PC-3 (cell line): ENCODE measurements around the gene SLC8A1. TPM values are rescaled to one million over a fixed set of nuclear protein-coding genes. Genes with fewer than 3 reads are reported as not detected.

ENCODE experiments used
- ATAC-seq: fragments of 200-7000 bp; cut with Tn5 transposase; 2 replicates; pipeline ENCODE4 v1.9.1; 2020; ENCODE audit warnings: mild to moderate bottlenecking, moderate library complexity
- BruUV-seq: library from RNA; stranded (reverse); fragments of 400-500 nt; replicated peaks from 2 replicates; lab custom pipeline; 2021; lab: Mats Ljungman, UMichigan
- CTCF ChIA-PET: fragments of 300-600 bp; sonication (Branson Sonifier 250); formaldehyde crosslinking; loops from one replicate; lab custom pipeline; 2022; ENCODE audit warnings: antibody characterized with exemption; lab: Charles Lee
- POLR2A ChIA-PET: fragments of 300-600 bp; sonication (Branson Sonifier 250); formaldehyde crosslinking; loops from one replicate; lab custom pipeline; 2022; ENCODE audit warnings: antibody characterized with exemption; ENCODE audit not compliant: unreplicated experiment; lab: Charles Lee
- DNase-seq: peaks from one replicate; pipeline ENCODE4 v3.0.0-alpha.2; 2015
- H2AFZ ChIP-seq: fragments of 300-600 bp; sonication (generic); 2 replicates; pipeline ENCODE4 v1.6.0; 2016; ENCODE audit warnings: antibody characterized with exemption, low read length
- H3F3A ChIP-seq: fragments of 300-600 bp; sonication (generic); one replicate; pipeline ENCODE4 v1.6.0; 2017; ENCODE audit warnings: antibody characterized with exemption, low read length, control low read depth, mild to moderate bottlenecking; ENCODE audit not compliant: unreplicated experiment
- H3K27ac ChIP-seq: fragments of 300-600 bp; sonication (generic); 2 replicates; pipeline ENCODE4 v1.5.1; 2016; ENCODE audit warnings: mild to moderate bottlenecking, low read length
- H3K27me3 ChIP-seq: fragments of 300-600 bp; sonication (generic); 2 replicates; pipeline ENCODE4 v1.6.1; 2016; ENCODE audit warnings: low read length, mixed read lengths
- H3K36me3 ChIP-seq: fragments of 300-600 bp; sonication (generic); 2 replicates; pipeline ENCODE4 v1.6.1; 2016; ENCODE audit warnings: low read depth, mixed run types, low read length, mixed read lengths
- H3K4me1 ChIP-seq: fragments of 300-600 bp; sonication (generic); 2 replicates; pipeline ENCODE4 v1.5.1; 2016; ENCODE audit warnings: low read length; ENCODE audit not compliant: insufficient read depth
- H3K4me2 ChIP-seq: fragments of 300-600 bp; sonication (generic); 2 replicates; pipeline ENCODE4 v1.6.0; 2016; ENCODE audit warnings: low read length
- H3K4me3 ChIP-seq: fragments of 300-600 bp; sonication (generic); 2 replicates; pipeline ENCODE4 v1.5.1; 2016; ENCODE audit warnings: mild to moderate bottlenecking, low read length, mixed read lengths
- H3K79me2 ChIP-seq: fragments of 300-600 bp; sonication (generic); 2 replicates; pipeline ENCODE4 v1.6.1; 2017; ENCODE audit warnings: low read length, mixed read lengths
- H3K9ac ChIP-seq: fragments of 300-600 bp; sonication (generic); 2 replicates; pipeline ENCODE4 v1.6.0; 2016; ENCODE audit warnings: mild to moderate bottlenecking, low read length
- H3K9me2 ChIP-seq: fragments of 300-600 bp; sonication (generic); replicated peaks from 2 replicates; pipeline ENCODE4 v1.6.1; 2016; ENCODE audit warnings: mixed run types, low read length, mixed read lengths
- H3K9me3 ChIP-seq: fragments of 300-600 bp; sonication (generic); 2 replicates; pipeline ENCODE4 v1.6.1; 2016; ENCODE audit warnings: low read length, mixed read lengths
- H4K20me1 ChIP-seq: fragments of 300-600 bp; sonication (generic); 2 replicates; pipeline ENCODE4 v1.6.1; 2016; ENCODE audit warnings: low read length, mixed read lengths
- EZH2 ChIP-seq: fragments of 300-600 bp; sonication (generic); IDR thresholded peaks from one replicate; pipeline ENCODE4 v1.6.1; 2017; ENCODE audit warnings: antibody characterized with exemption, mild to moderate bottlenecking, low read length; ENCODE audit not compliant: unreplicated experiment
- EZH2phosphoT487 ChIP-seq: fragments of 300-600 bp; sonication (generic); IDR thresholded peaks from 2 replicates; pipeline ENCODE4 v1.6.1; 2018; ENCODE audit warnings: mild to moderate bottlenecking, antibody characterized with exemption, low read length, borderline replicate concordance
- intact Hi-C: fragments of 100-400 bp; cut with micrococcal nuclease; formaldehyde crosslinking; loops from 2 replicates; pipeline ENCODE4 v1.9.0; 2023
- total RNA-seq: library from RNA; depleted of rRNA; stranded (reverse); fragments of >200 nt; gene quantifications from 2 replicates; pipeline ENCODE4 v1.2.3, GENCODE V29; 2014
- TF ChIP-seq, protein P1 (sequence below): fragments of 300-600 bp; sonication (generic); conservative IDR thresholded peaks from 2 replicates; pipeline ENCODE4 v1.5.1; 2017; ENCODE audit warnings: antibody characterized with exemption, low read depth, mild to moderate bottlenecking, low read length

Gene SLC8A1
- total RNA-seq, 1 experiment from 2014 or later = 1.3 TPM

DNA sequence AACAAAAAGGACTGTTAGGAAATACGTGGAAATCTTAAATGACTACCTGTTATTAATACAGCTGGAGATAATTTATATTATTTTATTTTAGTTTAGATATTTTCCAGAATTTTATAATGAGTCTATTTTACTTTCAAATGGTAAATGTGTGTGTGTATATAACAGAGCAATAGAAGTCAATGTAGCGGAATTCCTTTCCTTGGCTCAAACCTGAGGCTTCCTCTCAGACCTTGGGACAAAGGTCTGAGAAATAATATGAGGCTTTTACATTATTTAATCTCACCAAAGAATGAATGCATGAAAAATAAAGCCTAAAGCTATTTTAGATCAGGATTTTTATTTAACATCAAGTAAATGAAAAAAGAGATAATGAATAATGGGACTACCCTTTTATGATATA is 65.7 kb downstream of the SLC8A1 start:
- DNase-seq (peak; percentile 49), ATAC-seq (peak; percentile 71)
- no peak overlapping the region for H2AFZ ChIP-seq
- peaks cover 3% of the 10 kb centered on the region; the same call in 1 of the 2 replicates for H3K36me3 ChIP-seq
- intact Hi-C loops = no loop called here
- CTCF ChIA-PET = no interaction called here
- POLR2A ChIA-PET = no interaction called here
- H3K27ac ChIP-seq = no peak overlapping the region
- peaks cover 4% of the 10 kb centered on the region; the same call in 1 of the 2 replicates for H3K9me3 ChIP-seq
- H3K9ac ChIP-seq = no peak overlapping the region
- no peak overlapping the region for H3K4me2 ChIP-seq
- H3F3A ChIP-seq = no peaks in the 10 kb centered on the region
- H3K4me1 ChIP-seq = peaks cover 12% of the 10 kb centered on the region
- no peaks in the 10 kb centered on the region for H3K79me2 ChIP-seq
- BruUV-seq = no TSS peak
- TF ChIP-seq, protein P1, sequence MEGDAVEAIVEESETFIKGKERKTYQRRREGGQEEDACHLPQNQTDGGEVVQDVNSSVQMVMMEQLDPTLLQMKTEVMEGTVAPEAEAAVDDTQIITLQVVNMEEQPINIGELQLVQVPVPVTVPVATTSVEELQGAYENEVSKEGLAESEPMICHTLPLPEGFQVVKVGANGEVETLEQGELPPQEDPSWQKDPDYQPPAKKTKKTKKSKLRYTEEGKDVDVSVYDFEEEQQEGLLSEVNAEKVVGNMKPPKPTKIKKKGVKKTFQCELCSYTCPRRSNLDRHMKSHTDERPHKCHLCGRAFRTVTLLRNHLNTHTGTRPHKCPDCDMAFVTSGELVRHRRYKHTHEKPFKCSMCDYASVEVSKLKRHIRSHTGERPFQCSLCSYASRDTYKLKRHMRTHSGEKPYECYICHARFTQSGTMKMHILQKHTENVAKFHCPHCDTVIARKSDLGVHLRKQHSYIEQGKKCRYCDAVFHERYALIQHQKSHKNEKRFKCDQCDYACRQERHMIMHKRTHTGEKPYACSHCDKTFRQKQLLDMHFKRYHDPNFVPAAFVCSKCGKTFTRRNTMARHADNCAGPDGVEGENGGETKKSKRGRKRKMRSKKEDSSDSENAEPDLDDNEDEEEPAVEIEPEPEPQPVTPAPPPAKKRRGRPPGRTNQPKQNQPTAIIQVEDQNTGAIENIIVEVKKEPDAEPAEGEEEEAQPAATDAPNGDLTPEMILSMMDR = no peak
- TF ChIP-seq EZH2phosphoT487 (no peak), EZH2 (no peak)
- no peak overlapping the region for H3K4me3 ChIP-seq
- no peaks in the 10 kb centered on the region for H3K9me2 ChIP-seq
- H3K27me3 ChIP-seq = no peaks in the 10 kb centered on the region
- no peaks in the 10 kb centered on the region for H4K20me1 ChIP-seq

DNA sequence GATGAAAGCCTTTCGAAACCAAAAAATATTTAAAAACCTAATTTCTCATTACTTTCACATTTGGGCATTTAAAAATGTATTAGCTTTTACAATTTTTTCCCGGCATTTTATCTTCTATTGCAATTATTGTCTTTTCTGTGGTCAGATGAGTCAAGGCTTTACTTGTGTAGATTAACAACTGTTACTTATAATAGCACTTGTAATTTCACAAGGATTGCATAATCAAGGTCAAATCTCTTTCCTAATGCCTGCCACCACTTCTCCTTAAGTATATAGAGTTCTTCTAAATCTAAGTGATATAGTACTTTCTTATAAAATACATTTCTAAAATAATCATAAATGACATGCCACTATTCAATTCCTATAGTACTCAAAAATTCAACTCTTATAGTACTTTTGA is 67.2 kb downstream of the SLC8A1 start:
- Histone ChIP-seq H4K20me1 (no peaks in the 10 kb centered on the region), H3K27me3 (no peaks in the 10 kb centered on the region), H3K4me3 (no peak overlapping the region), H3K9ac (no peak overlapping the region), H3K36me3 (peaks cover 3% of the 10 kb centered on the region; the same call in 1 of the 2 replicates), H3K79me2 (no peaks in the 10 kb centered on the region), H3K4me1 (peaks cover 12% of the 10 kb centered on the region), H3K9me2 (no peaks in the 10 kb centered on the region), H3F3A (no peaks in the 10 kb centered on the region), H3K4me2 (peak overlapping the region; percentile 11; the same call in 1 of the 2 replicates), H3K9me3 (peaks cover 7% of the 10 kb centered on the region; the same call in 1 of the 2 replicates), H3K27ac (peak overlapping the region; percentile 33), H2AFZ (no peak overlapping the region)
- TF ChIP-seq EZH2 (no peak), EZH2phosphoT487 (no peak)
- TF ChIP-seq, protein P1 = no peak
- ChIA-PET CTCF (no interaction called here), POLR2A (no interaction called here)
- DNase-seq (peak; percentile 76), ATAC-seq (peak; percentile 67; the same call in 1 of the 2 replicates)
- intact Hi-C loops = loop anchor here (2.0 kb wide), 1 partner anchor 16 kb away; no protein-coding TSS in a partner anchor
- BruUV-seq = no TSS peak

DNA sequence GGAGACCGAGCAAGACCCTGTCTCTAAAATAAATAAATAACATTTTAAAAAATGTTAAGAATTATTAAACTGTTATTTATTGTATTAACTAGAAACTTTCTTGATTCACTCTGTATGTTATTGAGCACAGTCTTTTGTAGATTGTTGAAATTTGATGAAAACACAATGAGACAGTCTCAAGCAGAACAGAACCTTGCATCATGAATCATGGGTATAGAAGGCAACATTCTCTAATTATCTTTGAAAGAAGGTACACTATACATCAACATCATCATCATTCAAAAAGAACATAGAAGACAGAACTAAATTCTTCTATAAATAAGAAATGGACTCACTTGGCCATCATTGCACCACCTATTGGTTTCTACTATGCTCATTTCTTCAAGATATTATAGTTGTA is 67.7 kb downstream of the SLC8A1 start:
- TF ChIP-seq EZH2phosphoT487 (no peak), EZH2 (no peak)
- TF ChIP-seq, protein P1 = no peak
- CTCF ChIA-PET = no interaction called here

More for the DNA sequence above, 67.7 kb downstream of the SLC8A1 start:
- Histone ChIP-seq H3K79me2 (no peaks in the 10 kb centered on the region), H3K4me3 (no peak overlapping the region), H3F3A (no peaks in the 10 kb centered on the region), H3K4me1 (peaks cover 12% of the 10 kb centered on the region), H3K9ac (no peak overlapping the region), H3K9me2 (no peaks in the 10 kb centered on the region), H3K9me3 (peaks cover 7% of the 10 kb centered on the region; the same call in 1 of the 2 replicates), H2AFZ (no peak overlapping the region), H3K27me3 (no peaks in the 10 kb centered on the region), H3K27ac (peak overlapping the region; percentile 33), H4K20me1 (no peaks in the 10 kb centered on the region), H3K36me3 (peaks cover 3% of the 10 kb centered on the region; the same call in 1 of the 2 replicates), H3K4me2 (peak overlapping the region; percentile 11; the same call in 1 of the 2 replicates)
- POLR2A ChIA-PET = no interaction called here
- intact Hi-C loops = loop anchor here (2.0 kb wide), 1 partner anchor 17 kb away; no protein-coding TSS in a partner anchor
- no TSS peak for BruUV-seq
- DNase-seq (no peak), ATAC-seq (no peak)
